ENCODE measurements around the gene COL6A2.
"Not testable (repeated sequence)": the region's sequence is repeated elsewhere in the genome, so short reads cannot be mapped to it uniquely, and the experiment has no call there.

- TF ChIP-seq CTCF, POLR2A (IDR thresholded peaks at IDR 0.05): not testable (repeated sequence)
Observed at GRCh38 chr21:46076724-46077123, 21.2 kb upstream of the COL6A2 start.

Measured in suprapubic skin (tissue), 3 donors.